PC-3 (cell line): Measurements from ENCODE around the gene LRP1B. TPM values are rescaled to one million over a fixed set of nuclear protein-coding genes. Genes with fewer than 3 reads are reported as not detected.

Experiments used
- ATAC-seq: fragments of 200-7000 bp; cut with Tn5 transposase; 2 replicates; pipeline ENCODE4 v1.9.1; 2020; ENCODE audit warnings: mild to moderate bottlenecking, moderate library complexity
- BruUV-seq: library from RNA; stranded (reverse); fragments of 400-500 nt; replicated peaks from 2 replicates; lab custom pipeline; 2021; lab: Mats Ljungman, UMichigan
- CTCF ChIA-PET: fragments of 300-600 bp; sonication (Branson Sonifier 250); formaldehyde crosslinking; loops from one replicate; lab custom pipeline; 2022; ENCODE audit warnings: antibody characterized with exemption; lab: Charles Lee
- POLR2A ChIA-PET: fragments of 300-600 bp; sonication (Branson Sonifier 250); formaldehyde crosslinking; loops from one replicate; lab custom pipeline; 2022; ENCODE audit warnings: antibody characterized with exemption; ENCODE audit not compliant: unreplicated experiment; lab: Charles Lee
- DNase-seq: peaks from one replicate; pipeline ENCODE4 v3.0.0-alpha.2; 2015
- H2AFZ ChIP-seq: fragments of 300-600 bp; sonication (generic); 2 replicates; pipeline ENCODE4 v1.6.0; 2016; ENCODE audit warnings: antibody characterized with exemption, low read length
- H3F3A ChIP-seq: fragments of 300-600 bp; sonication (generic); one replicate; pipeline ENCODE4 v1.6.0; 2017; ENCODE audit warnings: antibody characterized with exemption, low read length, control low read depth, mild to moderate bottlenecking; ENCODE audit not compliant: unreplicated experiment
- H3K27ac ChIP-seq: fragments of 300-600 bp; sonication (generic); 2 replicates; pipeline ENCODE4 v1.5.1; 2016; ENCODE audit warnings: mild to moderate bottlenecking, low read length
- H3K27me3 ChIP-seq: fragments of 300-600 bp; sonication (generic); 2 replicates; pipeline ENCODE4 v1.6.1; 2016; ENCODE audit warnings: low read length, mixed read lengths
- H3K36me3 ChIP-seq: fragments of 300-600 bp; sonication (generic); 2 replicates; pipeline ENCODE4 v1.6.1; 2016; ENCODE audit warnings: low read depth, mixed run types, low read length, mixed read lengths
- H3K4me1 ChIP-seq: fragments of 300-600 bp; sonication (generic); 2 replicates; pipeline ENCODE4 v1.5.1; 2016; ENCODE audit warnings: low read length; ENCODE audit not compliant: insufficient read depth
- H3K4me2 ChIP-seq: fragments of 300-600 bp; sonication (generic); 2 replicates; pipeline ENCODE4 v1.6.0; 2016; ENCODE audit warnings: low read length
- H3K4me3 ChIP-seq: fragments of 300-600 bp; sonication (generic); 2 replicates; pipeline ENCODE4 v1.5.1; 2016; ENCODE audit warnings: mild to moderate bottlenecking, low read length, mixed read lengths
- H3K79me2 ChIP-seq: fragments of 300-600 bp; sonication (generic); 2 replicates; pipeline ENCODE4 v1.6.1; 2017; ENCODE audit warnings: low read length, mixed read lengths
- H3K9ac ChIP-seq: fragments of 300-600 bp; sonication (generic); 2 replicates; pipeline ENCODE4 v1.6.0; 2016; ENCODE audit warnings: mild to moderate bottlenecking, low read length
- H3K9me2 ChIP-seq: fragments of 300-600 bp; sonication (generic); replicated peaks from 2 replicates; pipeline ENCODE4 v1.6.1; 2016; ENCODE audit warnings: mixed run types, low read length, mixed read lengths
- H3K9me3 ChIP-seq: fragments of 300-600 bp; sonication (generic); 2 replicates; pipeline ENCODE4 v1.6.1; 2016; ENCODE audit warnings: low read length, mixed read lengths
- H4K20me1 ChIP-seq: fragments of 300-600 bp; sonication (generic); 2 replicates; pipeline ENCODE4 v1.6.1; 2016; ENCODE audit warnings: low read length, mixed read lengths
- CTCF ChIP-seq: fragments of 300-600 bp; sonication (generic); conservative IDR thresholded peaks from 2 replicates; pipeline ENCODE4 v1.5.1; 2017; ENCODE audit warnings: antibody characterized with exemption, low read depth, mild to moderate bottlenecking, low read length
- EZH2 ChIP-seq: fragments of 300-600 bp; sonication (generic); IDR thresholded peaks from one replicate; pipeline ENCODE4 v1.6.1; 2017; ENCODE audit warnings: antibody characterized with exemption, mild to moderate bottlenecking, low read length; ENCODE audit not compliant: unreplicated experiment
- EZH2phosphoT487 ChIP-seq: fragments of 300-600 bp; sonication (generic); IDR thresholded peaks from 2 replicates; pipeline ENCODE4 v1.6.1; 2018; ENCODE audit warnings: mild to moderate bottlenecking, antibody characterized with exemption, low read length, borderline replicate concordance
- intact Hi-C: fragments of 100-400 bp; cut with micrococcal nuclease; formaldehyde crosslinking; loops from 2 replicates; pipeline ENCODE4 v1.9.0; 2023
- total RNA-seq: library from RNA; depleted of rRNA; stranded (reverse); fragments of >200 nt; gene quantifications from 2 replicates; pipeline ENCODE4 v1.2.3, GENCODE V29; 2014

Gene LRP1B
- total RNA-seq, 1 experiment from 2014 or later = 0.04 TPM

- Histone ChIP-seq H3K4me3 (no peak overlapping the region), H4K20me1 (no peaks in the 10 kb centered on the region), H3K4me2 (no peak overlapping the region), H3K4me1 (peaks cover 4% of the 10 kb centered on the region; the same call in 1 of the 2 replicates), H3K27ac (no peak overlapping the region), H3K27me3 (no peaks in the 10 kb centered on the region), H3K36me3 (no peaks in the 10 kb centered on the region), H3K79me2 (no peaks in the 10 kb centered on the region), H3K9me3 (no peaks in the 10 kb centered on the region), H3K9me2 (no peaks in the 10 kb centered on the region), H2AFZ (no peak overlapping the region), H3K9ac (no peak overlapping the region), H3F3A (no peaks in the 10 kb centered on the region)
- intact Hi-C loops = no loop called here
- TF ChIP-seq EZH2phosphoT487 (no peak), EZH2 (no peak), CTCF (no peak)
- no peak for DNase-seq
- ATAC-seq = no peak
- ChIA-PET CTCF (no interaction called here), POLR2A (no interaction called here)
- BruUV-seq = no TSS peak
Observed at GRCh38 chr2:141522702-141523101, 608.1 kb downstream of the LRP1B start.

GRCh38 chr2:141522048-141522447 is 608.8 kb downstream of the LRP1B start:
- peaks cover 10% of the 10 kb centered on the region for H3K4me1 ChIP-seq
- no peak for DNase-seq
- ChIA-PET CTCF (no interaction called here), POLR2A (no interaction called here)
- H3K36me3 ChIP-seq = no peaks in the 10 kb centered on the region
- no peaks in the 10 kb centered on the region for H3K9me3 ChIP-seq
- no peaks in the 10 kb centered on the region for H3K79me2 ChIP-seq
- H3K9me2 ChIP-seq = no peaks in the 10 kb centered on the region
- no peaks in the 10 kb centered on the region for H3K27me3 ChIP-seq
- intact Hi-C loops = no loop called here
- no peak overlapping the region for H3K4me2 ChIP-seq
- ATAC-seq = no peak
- no peaks in the 10 kb centered on the region for H3F3A ChIP-seq
- no peak overlapping the region for H3K27ac ChIP-seq
- H4K20me1 ChIP-seq = no peaks in the 10 kb centered on the region
- TF ChIP-seq CTCF = no peak
- no peak for TF ChIP-seq EZH2
- TF ChIP-seq EZH2phosphoT487 = no peak
- H3K4me3 ChIP-seq = no peak overlapping the region
- no peak overlapping the region for H2AFZ ChIP-seq
- no TSS peak for BruUV-seq
- H3K9ac ChIP-seq = no peak overlapping the region

GRCh38 chr2:141519906-141520305 is 610.9 kb downstream of the LRP1B start:
- Histone ChIP-seq H3K9me3 (no peaks in the 10 kb centered on the region), H4K20me1 (no peaks in the 10 kb centered on the region), H3K27me3 (no peaks in the 10 kb centered on the region), H3K4me2 (no peak overlapping the region), H3K79me2 (no peaks in the 10 kb centered on the region), H3K4me1 (peaks cover 11% of the 10 kb centered on the region), H3K27ac (no peak overlapping the region), H3K9me2 (no peaks in the 10 kb centered on the region), H3K9ac (no peak overlapping the region), H2AFZ (no peak overlapping the region), H3K36me3 (no peaks in the 10 kb centered on the region), H3F3A (no peaks in the 10 kb centered on the region), H3K4me3 (no peak overlapping the region)
- TF ChIP-seq EZH2phosphoT487 (no peak), EZH2 (no peak), CTCF (no peak)
- CTCF ChIA-PET = no interaction called here
- intact Hi-C loops = no loop called here
- BruUV-seq = no TSS peak
- DNase-seq = no peak
- POLR2A ChIA-PET = no interaction called here
- no peak for ATAC-seq
